Endothelial cell of umbilical vein (primary cell): ENCODE results near the gene KIF9.

Source experiments
- EZH2 ChIP-seq: IDR thresholded peaks from 2 replicates; pipeline ENCODE4 v1.6.1; 2012; ENCODE audit warnings: borderline replicate concordance, low read depth, mild to moderate bottlenecking, moderate library complexity, low read length, inconsistent platforms; ENCODE audit not compliant: severe bottlenecking
- FOS ChIP-seq: IDR thresholded peaks from 2 replicates; pipeline ENCODE4 v1.6.1; 2011; ENCODE audit warnings: mild to moderate bottlenecking, low read length, moderate library complexity, borderline replicate concordance; ENCODE audit not compliant: insufficient read depth
- JUN ChIP-seq: IDR thresholded peaks from 2 replicates; pipeline ENCODE4 v1.6.1; 2011; ENCODE audit warnings: borderline replicate concordance, low read depth; ENCODE audit not compliant: insufficient read length, insufficient read depth
- POLR2A ChIP-seq: IDR thresholded peaks from 2 replicates; pipeline ENCODE4 v1.6.1; 2012; ENCODE audit warnings: low read depth, mild to moderate bottlenecking, control low read depth, low read length
- POLR2AphosphoS5 ChIP-seq: IDR thresholded peaks from 2 replicates; pipeline ENCODE4 v1.6.1; 2012; ENCODE audit warnings: low read depth, mild to moderate bottlenecking, control low read depth, low read length, moderate library complexity; ENCODE audit not compliant: insufficient read depth
- TF ChIP-seq, protein P1 (sequence below): IDR thresholded peaks from 2 replicates; pipeline ENCODE4 v1.6.1; 2011; ENCODE audit not compliant: insufficient read depth, insufficient read length
- TF ChIP-seq, protein P2 (sequence below), 2 donors: IDR thresholded peaks; 1 replicate in 1 of 2; 2 replicates in 1 of 2; pipeline ENCODE4 v1.5.1; 2011; ENCODE audit warnings: low read length in 2 of 2, mild to moderate bottlenecking in 2 of 2, moderate library complexity in 2 of 2, control low read depth in 1 of 2, inconsistent platforms in 1 of 2, low read depth in 1 of 2; ENCODE audit not compliant: insufficient read depth in 1 of 2; ENCODE audit errors: extremely low read depth in 1 of 2

DNA sequence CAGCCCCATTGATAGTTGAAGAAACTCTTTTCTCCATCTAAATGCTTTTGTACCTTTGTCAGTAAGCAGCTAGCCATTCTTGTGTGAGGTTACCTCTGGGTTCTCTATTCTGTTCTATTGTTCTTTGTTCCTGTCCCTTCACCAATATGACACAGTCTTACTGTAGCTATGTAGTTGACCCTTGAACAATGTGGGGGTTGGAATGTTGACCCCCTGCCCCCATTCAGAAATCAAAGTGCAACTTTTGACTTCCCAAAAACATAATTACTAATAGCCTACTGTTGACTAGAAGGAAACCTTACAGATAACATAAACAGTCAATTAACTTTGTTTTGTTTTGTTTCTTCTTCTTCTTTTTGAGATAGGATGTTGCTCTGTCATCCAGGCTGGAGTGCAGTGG lies 18.9 kb upstream of the KIF9 start:
- TF ChIP-seq POLR2A (no peak), FOS (no peak), POLR2AphosphoS5 (no peak), EZH2 (no peak), JUN (no peak)
- TF ChIP-seq, protein P1, sequence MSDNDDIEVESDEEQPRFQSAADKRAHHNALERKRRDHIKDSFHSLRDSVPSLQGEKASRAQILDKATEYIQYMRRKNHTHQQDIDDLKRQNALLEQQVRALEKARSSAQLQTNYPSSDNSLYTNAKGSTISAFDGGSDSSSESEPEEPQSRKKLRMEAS, result no peak
- TF ChIP-seq, protein P2, sequence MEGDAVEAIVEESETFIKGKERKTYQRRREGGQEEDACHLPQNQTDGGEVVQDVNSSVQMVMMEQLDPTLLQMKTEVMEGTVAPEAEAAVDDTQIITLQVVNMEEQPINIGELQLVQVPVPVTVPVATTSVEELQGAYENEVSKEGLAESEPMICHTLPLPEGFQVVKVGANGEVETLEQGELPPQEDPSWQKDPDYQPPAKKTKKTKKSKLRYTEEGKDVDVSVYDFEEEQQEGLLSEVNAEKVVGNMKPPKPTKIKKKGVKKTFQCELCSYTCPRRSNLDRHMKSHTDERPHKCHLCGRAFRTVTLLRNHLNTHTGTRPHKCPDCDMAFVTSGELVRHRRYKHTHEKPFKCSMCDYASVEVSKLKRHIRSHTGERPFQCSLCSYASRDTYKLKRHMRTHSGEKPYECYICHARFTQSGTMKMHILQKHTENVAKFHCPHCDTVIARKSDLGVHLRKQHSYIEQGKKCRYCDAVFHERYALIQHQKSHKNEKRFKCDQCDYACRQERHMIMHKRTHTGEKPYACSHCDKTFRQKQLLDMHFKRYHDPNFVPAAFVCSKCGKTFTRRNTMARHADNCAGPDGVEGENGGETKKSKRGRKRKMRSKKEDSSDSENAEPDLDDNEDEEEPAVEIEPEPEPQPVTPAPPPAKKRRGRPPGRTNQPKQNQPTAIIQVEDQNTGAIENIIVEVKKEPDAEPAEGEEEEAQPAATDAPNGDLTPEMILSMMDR (IDR thresholded peaks at IDR 0.05; ENCODE audit: extremely low read depth in 1 of 2, insufficient read depth in 1 of 2, low read depth in 1 of 2, low read length in 2 of 2), result no peak
